Neural progenitor cell (in vitro differentiated cells): ENCODE measurements around the gene RFPL1. TPM values are rescaled to one million over a fixed set of nuclear protein-coding genes. Genes with fewer than 3 reads are reported as not detected.

ENCODE experiments used
- DNase-seq: peaks from one replicate; pipeline ENCODE4 v3.0.0-alpha.2; 2016; ENCODE audit warnings: low spot score
- H2AFZ ChIP-seq: fragments of 200-600 bp; sonication (generic); replicated peaks from 2 replicates; pipeline ENCODE4 v1.6.1; 2016; ENCODE audit warnings: antibody characterized with exemption
- H3F3A ChIP-seq: fragments of 200-600 bp; sonication (generic); 2 replicates; pipeline ENCODE4 v1.6.1; 2016; ENCODE audit warnings: antibody characterized with exemption, low read depth
- H3K27ac ChIP-seq: fragments of 200-600 bp; sonication (generic); 2 replicates; pipeline ENCODE4 v1.5.1; 2016; ENCODE audit warnings: mild to moderate bottlenecking
- H3K27me3 ChIP-seq: fragments of 200-600 bp; sonication (generic); 2 replicates; pipeline ENCODE4 v1.6.1; 2016; ENCODE audit warnings: mild to moderate bottlenecking, moderate library complexity
- H3K36me3 ChIP-seq: fragments of 200-600 bp; sonication (generic); 2 replicates; pipeline ENCODE4 v1.5.1; 2016
- H3K4me1 ChIP-seq: fragments of 200-600 bp; sonication (generic); 2 replicates; pipeline ENCODE4 v1.6.1; 2016; ENCODE audit warnings: mixed run types
- H3K4me2 ChIP-seq: fragments of 200-600 bp; sonication (generic); 2 replicates; pipeline ENCODE4 v1.6.1; 2016
- H3K4me3 ChIP-seq: fragments of 200-600 bp; sonication (generic); 2 replicates; pipeline ENCODE4 v1.5.1; 2016
- H3K79me2 ChIP-seq: fragments of 200-600 bp; sonication (generic); 2 replicates; pipeline ENCODE4 v1.6.1; 2016; ENCODE audit warnings: low read depth
- H3K9ac ChIP-seq: fragments of 200-600 bp; sonication (generic); 2 replicates; pipeline ENCODE4 v1.6.1; 2016
- H3K9me3 ChIP-seq: fragments of 200-600 bp; sonication (generic); 2 replicates; pipeline ENCODE4 v1.5.1; 2016; ENCODE audit warnings: low read depth
- H4K20me1 ChIP-seq: fragments of 200-600 bp; sonication (generic); 2 replicates; pipeline ENCODE4 v1.6.1; 2016; ENCODE audit warnings: low read depth
- H3K27ac Mint-ChIP-seq: 3 replicates; pipeline ENCODE4 v1.8.0; 2021; ENCODE audit warnings: mixed read lengths
- H3K27me3 Mint-ChIP-seq: 2 replicates; pipeline ENCODE4 v1.8.0; 2022; ENCODE audit warnings: low read depth, mild to moderate bottlenecking, inconsistent platforms, moderate library complexity, mixed read lengths; ENCODE audit not compliant: insufficient read depth
- H3K36me3 Mint-ChIP-seq: 3 replicates; pipeline ENCODE4 v1.8.0; 2021; ENCODE audit warnings: mixed read lengths
- H3K4me1 Mint-ChIP-seq: 3 replicates; pipeline ENCODE4 v1.8.0; 2021; ENCODE audit warnings: mixed read lengths
- H3K4me3 Mint-ChIP-seq: 3 replicates; pipeline ENCODE4 v1.8.0; 2021; ENCODE audit warnings: mild to moderate bottlenecking, moderate library complexity, mixed read lengths
- H3K9me3 Mint-ChIP-seq: 3 replicates; pipeline ENCODE4 v1.8.0; 2020; ENCODE audit warnings: mixed read lengths
- CTCF ChIP-seq: fragments of 200-600 bp; sonication (generic); IDR thresholded peaks from 2 replicates; pipeline ENCODE4 v1.5.1; 2017; ENCODE audit warnings: antibody characterized with exemption, mild to moderate bottlenecking
- EZH2 ChIP-seq: fragments of 200-600 bp; sonication (generic); IDR thresholded peaks from 2 replicates; pipeline ENCODE4 v1.6.1; 2017; ENCODE audit warnings: antibody characterized with exemption, mild to moderate bottlenecking, moderate library complexity
- EZH2phosphoT487 ChIP-seq: fragments of 200-600 bp; sonication (generic); IDR thresholded peaks from 2 replicates; pipeline ENCODE4 v1.6.1; 2017; ENCODE audit warnings: antibody characterized with exemption
- total RNA-seq: library from RNA; depleted of rRNA; stranded (reverse); fragments of >200 nt; gene quantifications from 2 replicates; pipeline ENCODE4 v1.2.3, GENCODE V29; 2015; ENCODE audit warnings: low replicate concordance

The RFPL1 gene
- total RNA-seq, 1 donor from 2014 or later, result not detected

- Histone ChIP-seq H3K4me3 (peak overlapping the region; percentile 78), H3K27me3 (peaks cover 53% of the 10 kb centered on the region)
Measured at GRCh38 chr22:29469755-29470154, 31.4 kb downstream of the RFPL1 start.

GRCh38 chr22:29470159-29470855, 31.9 kb downstream of the RFPL1 start:
- Histone ChIP-seq H3K4me2 (peak overlapping the region; percentile 98), H3K4me1 (peaks cover 4% of the 10 kb centered on the region), H3K27ac (no peak overlapping the region), H3K9ac (no peak overlapping the region), H3F3A (peaks cover 9% of the 10 kb centered on the region), H3K79me2 (no peaks in the 10 kb centered on the region), H3K27me3 (peaks cover 53% of the 10 kb centered on the region), H2AFZ (peak overlapping the region; percentile 93), H3K36me3 (no peaks in the 10 kb centered on the region), H4K20me1 (peaks cover under 1% of the 10 kb centered on the region), H3K9me3 (no peaks in the 10 kb centered on the region), H3K4me3 (peak overlapping the region; percentile 78)
- H3K9me3 Mint-ChIP-seq, result no peaks in the 10 kb centered on the region
- no peaks in the 10 kb centered on the region for H3K36me3 Mint-ChIP-seq
- peak; percentile 94 for DNase-seq
- no peak overlapping the region for H3K27ac Mint-ChIP-seq
- H3K27me3 Mint-ChIP-seq, result peaks cover 12% of the 10 kb centered on the region
- peak overlapping the region; percentile 81 for H3K4me3 Mint-ChIP-seq
- H3K4me1 Mint-ChIP-seq, result peaks cover 3% of the 10 kb centered on the region
- TF ChIP-seq EZH2 (peak; percentile 37), EZH2phosphoT487 (no peak), CTCF (peak; percentile 99)

More at GRCh38 chr22:29469755-29470154, 31.4 kb downstream of the RFPL1 start:
- peak overlapping the region; percentile 98 for H3K4me2 ChIP-seq
- Mint-ChIP-seq H3K27ac (no peak overlapping the region), H3K36me3 (no peaks in the 10 kb centered on the region), H3K4me3 (peak overlapping the region; percentile 81), H3K27me3 (peaks cover 11% of the 10 kb centered on the region), H3K9me3 (no peaks in the 10 kb centered on the region), H3K4me1 (peaks cover 3% of the 10 kb centered on the region)
- DNase-seq, result peak; percentile 52
- TF ChIP-seq EZH2 (peak; percentile 6), CTCF (no peak)
- H2AFZ ChIP-seq, result peak overlapping the region; percentile 93
- H3K36me3 ChIP-seq, result no peaks in the 10 kb centered on the region
- H3K27ac ChIP-seq, result no peak overlapping the region
- H3K9me3 ChIP-seq, result no peaks in the 10 kb centered on the region
- no peaks in the 10 kb centered on the region for H4K20me1 ChIP-seq
- no peak overlapping the region for H3K9ac ChIP-seq
- no peaks in the 10 kb centered on the region for H3K79me2 ChIP-seq
- H3F3A ChIP-seq, result peaks cover 9% of the 10 kb centered on the region
- H3K4me1 ChIP-seq, result peaks cover 4% of the 10 kb centered on the region

DNA sequence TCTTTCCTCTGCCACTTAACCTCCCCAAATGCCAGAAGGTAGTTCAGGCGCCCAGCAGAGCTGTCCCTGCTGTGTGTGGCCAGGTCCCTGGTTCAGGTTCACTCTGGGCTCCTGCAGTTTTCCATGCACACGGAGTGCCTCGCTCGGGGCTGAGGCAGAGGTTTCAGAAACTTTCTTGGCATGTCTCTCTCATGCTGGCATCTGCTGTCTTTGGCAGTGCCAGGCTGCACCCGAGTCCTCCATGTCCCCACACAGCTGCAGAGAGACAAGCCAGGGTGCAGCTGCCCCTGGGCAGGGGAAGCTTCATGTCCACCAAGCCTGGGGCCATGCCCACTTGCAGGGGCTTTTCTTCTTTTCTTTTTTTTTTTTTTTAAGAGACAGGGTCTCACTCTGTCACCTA, 34.6 kb downstream of the RFPL1 start:
- Histone ChIP-seq H3K4me3 (no peak overlapping the region), H3K9ac (no peak overlapping the region), H3F3A (peaks cover 9% of the 10 kb centered on the region), H2AFZ (no peak overlapping the region), H3K27me3 (peaks cover 74% of the 10 kb centered on the region), H3K27ac (no peak overlapping the region), H3K79me2 (no peaks in the 10 kb centered on the region), H3K9me3 (no peaks in the 10 kb centered on the region), H3K4me2 (no peak overlapping the region), H3K36me3 (no peaks in the 10 kb centered on the region), H3K4me1 (peaks cover 8% of the 10 kb centered on the region), H4K20me1 (peaks cover 22% of the 10 kb centered on the region)
- peaks cover 5% of the 10 kb centered on the region for H3K4me1 Mint-ChIP-seq
- H3K27ac Mint-ChIP-seq, result no peak overlapping the region
- no peak for DNase-seq
- H3K9me3 Mint-ChIP-seq, result no peaks in the 10 kb centered on the region
- no peaks in the 10 kb centered on the region for H3K36me3 Mint-ChIP-seq
- H3K4me3 Mint-ChIP-seq, result no peak overlapping the region
- TF ChIP-seq EZH2phosphoT487, result no peak
- no peak for TF ChIP-seq EZH2
- H3K27me3 Mint-ChIP-seq, result peaks cover 24% of the 10 kb centered on the region

- Histone ChIP-seq H2AFZ (no peak overlapping the region), H3K79me2 (no peaks in the 10 kb centered on the region), H3K4me2 (no peak overlapping the region), H3K9ac (no peak overlapping the region), H3K36me3 (no peaks in the 10 kb centered on the region), H3K27me3 (peaks cover 76% of the 10 kb centered on the region), H3K9me3 (no peaks in the 10 kb centered on the region), H3K27ac (no peak overlapping the region), H4K20me1 (peaks cover 46% of the 10 kb centered on the region), H3F3A (peaks cover 13% of the 10 kb centered on the region), H3K4me1 (peaks cover 13% of the 10 kb centered on the region), H3K4me3 (no peak overlapping the region)
- Mint-ChIP-seq H3K4me3 (no peak overlapping the region), H3K36me3 (no peaks in the 10 kb centered on the region), H3K27ac (no peak overlapping the region), H3K4me1 (peaks cover 17% of the 10 kb centered on the region), H3K27me3 (peaks cover 36% of the 10 kb centered on the region), H3K9me3 (no peaks in the 10 kb centered on the region)
- DNase-seq, result no peak
- TF ChIP-seq CTCF, result no peak
Measured at GRCh38 chr22:29475550-29475949, 37.2 kb downstream of the RFPL1 start.
